Suprapubic skin (tissue), 4 donors: ENCODE results near the gene CARHSP1. TPM values are rescaled to one million over a fixed set of nuclear protein-coding genes. Genes with fewer than 3 reads are reported as not detected.

Experiments
- DNase-seq, 2 donors: peaks; one replicate each; pipeline ENCODE4 v3.0.0-alpha.2; 2019; ENCODE audit warnings: low spot score in 2 of 2
- H3K27ac ChIP-seq: fragments of 200-600 bp; sonication (generic); one replicate; pipeline ENCODE4 v1.5.1; 2019
- H3K27me3 ChIP-seq: fragments of 200-600 bp; sonication (generic); one replicate; pipeline ENCODE4 v1.5.1; 2019
- H3K36me3 ChIP-seq: fragments of 200-600 bp; sonication (generic); one replicate; pipeline ENCODE4 v1.5.1; 2019
- H3K4me1 ChIP-seq: fragments of 200-600 bp; sonication (generic); one replicate; pipeline ENCODE4 v1.5.1; 2019
- H3K4me3 ChIP-seq: fragments of 200-600 bp; sonication (generic); one replicate; pipeline ENCODE4 v1.5.1; 2019; ENCODE audit warnings: mild to moderate bottlenecking
- H3K9me3 ChIP-seq: fragments of 200-600 bp; sonication (generic); one replicate; pipeline ENCODE4 v1.5.1; 2019
- CTCF ChIP-seq, 2 donors: fragments of 200-600 bp in 1 of 2; fragments of 450-650 bp in 1 of 2; sonication (generic) in 1 of 2; IDR thresholded peaks; one replicate each; pipeline ENCODE4 v1.5.1; 2016 to 2019; ENCODE audit warnings: antibody characterized with exemption in 2 of 2, mild to moderate bottlenecking in 1 of 2, moderate library complexity in 1 of 2
- EP300 ChIP-seq: sonication (generic); formaldehyde crosslinking; IDR thresholded peaks from one replicate; pipeline ENCODE4 v1.6.1; 2017; ENCODE audit warnings: antibody characterized with exemption
- POLR2A ChIP-seq, 2 donors: fragments of 450-650 bp; IDR thresholded peaks; one replicate each; pipeline ENCODE4 v1.6.1; 2017; ENCODE audit warnings: antibody characterized with exemption in 2 of 2, mild to moderate bottlenecking in 2 of 2, moderate library complexity in 2 of 2
- POLR2AphosphoS5 ChIP-seq, 3 donors: sonication (generic); formaldehyde crosslinking; IDR thresholded peaks; one replicate each; pipeline ENCODE4 v1.6.1; 2017; ENCODE audit warnings: antibody characterized with exemption in 3 of 3
- WGBS: methylation state at CpG from one replicate; pipeline ENCODE4 v1.1.5; 2018; 5-methylcytosine and 5-hydroxymethylcytosine counted together
- total RNA-seq, 4 donors: library from RNA; depleted of rRNA; stranded (reverse); fragments of >200 nt; gene quantifications; one replicate each; pipeline ENCODE4 v1.1.0, GENCODE V29; 2016

The CARHSP1 gene
- total RNA-seq, 4 donors from 2014 or later: 32.7 to 60.8 (median 41.5) TPM

GRCh38 chr16:8814095-8814806 lies 54.6 kb downstream of the CARHSP1 start:
- TF ChIP-seq POLR2A (IDR thresholded peaks at IDR 0.05) (no peak), CTCF (IDR thresholded peaks at IDR 0.05) (no peak), EP300 (no peak), POLR2AphosphoS5 (IDR thresholded peaks at IDR 0.05) (no peak)
- H3K27me3 ChIP-seq: no peaks in the 10 kb centered on the region
- no peak overlapping the region for H3K27ac ChIP-seq
- 88% methylated on average over 14 of the region's 14 CpGs for WGBS
- H3K9me3 ChIP-seq: no peaks in the 10 kb centered on the region
- H3K4me1 ChIP-seq: no peaks in the 10 kb centered on the region
- H3K36me3 ChIP-seq: peaks cover 92% of the 10 kb centered on the region
- H3K4me3 ChIP-seq: no peak overlapping the region
- no peak for DNase-seq

GRCh38 chr16:8812162-8812843 lies 56.5 kb downstream of the CARHSP1 start:
- Histone ChIP-seq H3K4me1 (no peaks in the 10 kb centered on the region), H3K27ac (no peak overlapping the region), H3K36me3 (peaks cover 92% of the 10 kb centered on the region), H3K27me3 (no peaks in the 10 kb centered on the region), H3K9me3 (no peaks in the 10 kb centered on the region), H3K4me3 (no peak overlapping the region)
- DNase-seq: no peak
- WGBS: 70% methylated on average over 12 of the region's 12 CpGs
- no peak for TF ChIP-seq EP300
- TF ChIP-seq POLR2AphosphoS5 (IDR thresholded peaks at IDR 0.05): no peak
- TF ChIP-seq POLR2A (IDR thresholded peaks at IDR 0.05): no peak
- TF ChIP-seq CTCF (IDR thresholded peaks at IDR 0.05): no peak

- no peaks in the 10 kb centered on the region for H3K9me3 ChIP-seq
- no peak overlapping the region for H3K4me3 ChIP-seq
- no peak for DNase-seq
- H3K27ac ChIP-seq: no peak overlapping the region
- TF ChIP-seq CTCF (IDR thresholded peaks at IDR 0.05) (no peak), POLR2A (IDR thresholded peaks at IDR 0.05) (no peak), POLR2AphosphoS5 (IDR thresholded peaks at IDR 0.05) (no peak), EP300 (no peak)
- WGBS: 82% methylated on average over 11 of the region's 11 CpGs
- no peaks in the 10 kb centered on the region for H3K27me3 ChIP-seq
- H3K4me1 ChIP-seq: no peaks in the 10 kb centered on the region
- peaks cover 97% of the 10 kb centered on the region for H3K36me3 ChIP-seq
Observed at GRCh38 chr16:8808613-8809353, 60.0 kb downstream of the CARHSP1 start.

- H3K27me3 ChIP-seq: no peaks in the 10 kb centered on the region
- H3K4me1 ChIP-seq: no peaks in the 10 kb centered on the region
- WGBS: 99% methylated on average over 3 of the region's 3 CpGs
- no peak overlapping the region for H3K4me3 ChIP-seq
- peaks cover 97% of the 10 kb centered on the region for H3K36me3 ChIP-seq
- no peak for DNase-seq
- TF ChIP-seq POLR2A (IDR thresholded peaks at IDR 0.05): no peak
- TF ChIP-seq CTCF (IDR thresholded peaks at IDR 0.05): no peak
- no peak for TF ChIP-seq EP300
- TF ChIP-seq POLR2AphosphoS5 (IDR thresholded peaks at IDR 0.05): no peak
- H3K27ac ChIP-seq: no peak overlapping the region
- no peaks in the 10 kb centered on the region for H3K9me3 ChIP-seq
Observed at GRCh38 chr16:8808009-8808408, 60.8 kb downstream of the CARHSP1 start.

- no peak for DNase-seq
- no peak for TF ChIP-seq POLR2AphosphoS5 (IDR thresholded peaks at IDR 0.05)
- no peak for TF ChIP-seq EP300
- TF ChIP-seq CTCF (IDR thresholded peaks at IDR 0.05): no peak
- no peak for TF ChIP-seq POLR2A (IDR thresholded peaks at IDR 0.05)
- Histone ChIP-seq H3K9me3 (no peaks in the 10 kb centered on the region), H3K4me1 (no peaks in the 10 kb centered on the region), H3K36me3 (peaks cover 97% of the 10 kb centered on the region), H3K4me3 (no peak overlapping the region), H3K27me3 (no peaks in the 10 kb centered on the region), H3K27ac (no peak overlapping the region)
- 94% methylated on average over 5 of the region's 5 CpGs for WGBS
Observed at GRCh38 chr16:8807189-8807588, 61.6 kb downstream of the CARHSP1 start.
